ENCODE measurements around the gene RXRB. TPM values are rescaled to one million over a fixed set of nuclear protein-coding genes. Genes with fewer than 3 reads are reported as not detected.

RXRB gene
- total and polyA plus RNA-seq, 2 of the 13 experiments (the other 11 are each of a cell fraction or from before 2014, with no cell fraction given) = 26.7 to 55.7 TPM

DNA sequence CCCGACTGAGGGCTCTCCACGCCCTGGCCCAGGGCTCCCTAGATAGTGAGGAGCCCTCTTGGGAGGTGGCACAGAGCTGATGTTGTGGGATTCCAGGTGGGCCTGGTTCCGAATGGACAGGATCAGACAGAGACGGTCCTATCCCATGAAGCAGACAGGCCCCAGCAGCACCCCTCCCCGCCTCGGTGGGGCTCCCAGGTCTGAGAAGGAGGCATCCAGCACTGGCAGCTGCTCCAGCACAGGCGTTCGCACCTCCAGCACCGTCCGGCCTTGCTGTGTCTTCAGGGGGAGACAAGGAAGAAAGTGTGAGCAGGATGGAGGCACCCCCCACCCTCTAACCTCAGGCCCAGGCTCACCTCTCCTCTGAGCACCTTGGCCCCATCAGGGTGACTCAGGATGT is 36.9 kb downstream of the RXRB start (continued):
- TF ChIP-seq ZNF550 (CRISPR knock-in tag; IDR thresholded peaks at IDR 0.05; ENCODE audit: borderline replicate concordance) = no peak

DNA sequence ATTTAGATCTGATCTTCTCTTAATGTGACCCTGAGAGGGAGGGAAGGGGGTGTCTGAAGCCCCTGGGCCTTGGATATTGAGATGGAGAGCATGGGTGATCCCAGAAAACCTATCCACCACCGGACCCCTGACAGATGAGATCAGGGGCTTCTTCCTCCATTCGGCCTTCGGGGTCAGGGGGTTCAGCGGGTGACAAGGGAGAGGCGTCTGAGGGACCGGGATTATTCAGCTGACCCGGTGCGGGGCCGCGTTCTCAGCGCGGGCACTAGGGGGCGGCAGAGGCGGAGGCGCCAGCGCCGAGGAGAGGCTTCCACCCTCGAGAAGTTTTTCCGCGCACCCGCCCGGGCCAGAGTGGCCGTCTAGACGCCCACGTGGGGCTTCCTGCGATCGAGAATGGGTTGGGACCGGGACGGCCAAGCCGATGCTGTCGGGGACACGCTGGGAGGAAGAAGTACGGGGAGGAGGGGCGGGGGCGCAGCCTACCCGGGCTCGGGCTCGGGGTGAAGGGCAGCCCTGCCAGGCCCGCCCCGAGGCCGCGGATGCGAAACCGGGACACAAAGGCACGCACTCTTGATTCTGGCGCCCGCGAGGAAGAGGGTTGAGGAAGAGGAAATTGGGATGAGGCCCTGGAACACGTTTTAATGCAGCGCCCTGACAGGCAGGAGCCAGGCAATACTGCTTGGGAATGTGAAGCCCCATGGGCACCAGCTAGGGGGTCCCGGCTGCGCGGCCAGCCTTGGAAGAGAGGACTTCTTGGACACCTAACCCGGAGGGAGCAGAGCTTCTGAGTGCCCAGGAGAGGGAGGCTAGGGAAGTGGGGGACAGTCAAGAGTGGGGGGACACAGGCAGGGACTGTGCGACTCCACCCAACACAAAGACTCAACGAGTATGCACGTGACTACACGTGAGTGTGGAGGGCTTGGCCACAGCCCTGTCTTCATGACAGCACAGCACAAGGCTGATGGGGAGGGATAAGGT is 38.8 kb downstream of the RXRB start:
- 17% methylated on average over 29 of the region's 58 CpGs for WGBS (ENCODE audit: low lambda C conversion rate)
- peak overlapping the region; percentile 49 to 74 (median 56) for H3K4me3 ChIP-seq (replicated peaks in 1 of 3; ENCODE audit: insufficient read depth in 1 of 3, low read depth in 2 of 3, low read length in 3 of 3)
- in situ Hi-C loops (cut with HindIII; ENCODE audit: extremely low pct_ligation_motif_present, low pct_unique_long_range_greater_than_20kb) (loop anchor here (5.0 to 10.0 kb wide), 2 partner anchors 86 to 147 kb away; no protein-coding TSS in a partner anchor), intact Hi-C loops (cut with micrococcal nuclease; ENCODE audit: unreplicated experiment) (loop anchor here (1.0 to 2.0 kb wide), 2 partner anchors 36 to 87 kb away; no protein-coding TSS in a partner anchor)
- H3K36me3 ChIP-seq (replicated peaks in 1 of 2; ENCODE audit: control insufficient read depth in 1 of 2, insufficient read depth in 2 of 2, low read length in 2 of 2) = no peaks in the 10 kb centered on the region
- BruUV-seq (replicated peaks) = no TSS peak
- H3K9me3 ChIP-seq (ENCODE audit: low read length) = no peaks in the 10 kb centered on the region
- peak overlapping the region; percentile 29; the same call in 1 of the 2 replicates for H3K9ac ChIP-seq (ENCODE audit: insufficient read depth, low read depth, low read length)
- H3K27me3 ChIP-seq (ENCODE audit: control insufficient read depth in 1 of 2, insufficient read depth in 2 of 2, low read length in 2 of 2) = peaks cover 6 to 20% of the 10 kb centered on the region in 2 experiments; a peak in 4 of 5 replicates
- ATAC-seq (peak; percentile 84), FAIRE-seq (no peak), DNase-seq (ENCODE audit: low spot score) (peak; percentile 23)
- no peaks in the 10 kb centered on the region for H4K20me1 ChIP-seq (ENCODE audit: insufficient read depth, low read length)
- no peak overlapping the region for H2AFZ ChIP-seq (ENCODE audit: low read length)
- CTCF ChIA-PET (ENCODE audit: low intra/inter-chr PET ratio, low total read pairs) = interaction anchor here (1.7 to 2.5 kb wide), 3 partner anchors 11 to 87 kb away, joined by 11 to 16 read pairs (median 11); no protein-coding TSS in a partner anchor
- no peak overlapping the region for H3K27ac ChIP-seq (ENCODE audit: extremely low read length, insufficient read depth, low read length)
- peak overlapping the region; percentile 76 for H3K4me2 ChIP-seq (ENCODE audit: low read depth, low read length)
- POLR2A ChIA-PET = interaction anchor here (0.6 to 3.7 kb wide), 4 partner anchors 12 to 190 kb away, joined by 3 to 23 read pairs (median 3); no protein-coding TSS in a partner anchor
- H3K79me2 ChIP-seq (ENCODE audit: insufficient read depth, low read length) = no peaks in the 10 kb centered on the region
- peaks cover 54% of the 10 kb centered on the region for H3K4me1 ChIP-seq (ENCODE audit: insufficient read depth, low read length)
- TF ChIP-seq POGZ (CRISPR knock-in tag; IDR thresholded peaks at IDR 0.05) (peak; percentile 25; the same call in 1 of the 2 replicates), ZNF354B (CRISPR knock-in tag; IDR thresholded peaks at IDR 0.05) (no peak), ZNF605 (CRISPR knock-in tag; IDR thresholded peaks at IDR 0.05) (peak; percentile 49; the same call in 1 of the 2 replicates), SAP130 (CRISPR knock-in tag; IDR thresholded peaks at IDR 0.05; ENCODE audit: low read depth) (peak; percentile 32; the same call in 1 of the 2 replicates), GABPB1 (CRISPR knock-in tag; IDR thresholded peaks at IDR 0.05) (peak; percentile 65; the same call in 1 of the 2 replicates), ZNF773 (CRISPR knock-in tag; IDR thresholded peaks at IDR 0.05; ENCODE audit: borderline replicate concordance) (no peak), ZNF766 (CRISPR knock-in tag; IDR thresholded peaks at IDR 0.05; ENCODE audit: borderline replicate concordance) (no peak)
- TF ChIP-seq, protein P1, sequence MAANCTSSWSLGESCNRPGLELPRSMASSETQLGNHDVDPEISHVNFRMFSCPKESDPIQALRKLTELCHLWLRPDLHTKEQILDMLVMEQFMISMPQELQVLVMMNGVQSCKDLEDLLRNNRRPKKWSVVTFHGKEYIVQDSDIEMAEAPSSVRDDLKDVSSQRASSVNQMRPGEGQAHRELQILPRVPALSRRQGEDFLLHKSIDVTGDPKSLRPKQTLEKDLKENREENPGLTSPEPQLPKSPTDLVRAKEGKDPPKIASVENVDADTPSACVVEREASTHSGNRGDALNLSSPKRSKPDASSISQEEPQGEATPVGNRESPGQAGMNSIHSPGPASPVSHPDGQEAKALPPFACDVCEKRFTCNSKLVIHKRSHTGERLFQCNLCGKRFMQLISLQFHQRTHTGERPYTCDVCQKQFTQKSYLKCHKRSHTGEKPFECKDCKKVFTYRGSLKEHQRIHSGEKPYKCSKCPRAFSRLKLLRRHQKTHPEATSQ (CRISPR knock-in tag; IDR thresholded peaks at IDR 0.05; ENCODE audit: borderline replicate concordance) = no peak
- TF ChIP-seq, protein P2, sequence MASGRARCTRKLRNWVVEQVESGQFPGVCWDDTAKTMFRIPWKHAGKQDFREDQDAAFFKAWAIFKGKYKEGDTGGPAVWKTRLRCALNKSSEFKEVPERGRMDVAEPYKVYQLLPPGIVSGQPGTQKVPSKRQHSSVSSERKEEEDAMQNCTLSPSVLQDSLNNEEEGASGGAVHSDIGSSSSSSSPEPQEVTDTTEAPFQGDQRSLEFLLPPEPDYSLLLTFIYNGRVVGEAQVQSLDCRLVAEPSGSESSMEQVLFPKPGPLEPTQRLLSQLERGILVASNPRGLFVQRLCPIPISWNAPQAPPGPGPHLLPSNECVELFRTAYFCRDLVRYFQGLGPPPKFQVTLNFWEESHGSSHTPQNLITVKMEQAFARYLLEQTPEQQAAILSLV (CRISPR knock-in tag; IDR thresholded peaks at IDR 0.05; ENCODE audit: borderline replicate concordance) = 0 out of 2 replicates have a peak, but pooled peaks have one; percentile 81
- TF ChIP-seq, protein P3, sequence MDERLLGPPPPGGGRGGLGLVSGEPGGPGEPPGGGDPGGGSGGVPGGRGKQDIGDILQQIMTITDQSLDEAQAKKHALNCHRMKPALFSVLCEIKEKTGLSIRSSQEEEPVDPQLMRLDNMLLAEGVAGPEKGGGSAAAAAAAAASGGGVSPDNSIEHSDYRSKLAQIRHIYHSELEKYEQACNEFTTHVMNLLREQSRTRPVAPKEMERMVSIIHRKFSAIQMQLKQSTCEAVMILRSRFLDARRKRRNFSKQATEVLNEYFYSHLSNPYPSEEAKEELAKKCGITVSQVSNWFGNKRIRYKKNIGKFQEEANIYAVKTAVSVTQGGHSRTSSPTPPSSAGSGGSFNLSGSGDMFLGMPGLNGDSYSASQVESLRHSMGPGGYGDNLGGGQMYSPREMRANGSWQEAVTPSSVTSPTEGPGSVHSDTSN (CRISPR knock-in tag; IDR thresholded peaks at IDR 0.05) = no peak
- TF ChIP-seq, protein P4, sequence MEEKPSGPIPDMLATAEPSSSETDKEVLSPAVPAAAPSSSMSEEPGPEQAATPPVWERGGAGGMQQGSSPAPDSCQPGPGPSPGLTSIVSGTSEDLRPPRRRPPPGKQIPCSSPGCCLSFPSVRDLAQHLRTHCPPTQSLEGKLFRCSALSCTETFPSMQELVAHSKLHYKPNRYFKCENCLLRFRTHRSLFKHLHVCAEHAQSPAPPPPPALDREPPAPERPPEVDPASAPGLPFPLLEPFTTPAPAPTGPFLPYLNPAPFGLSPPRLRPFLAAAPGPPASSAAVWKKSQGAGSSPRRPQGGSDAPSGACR (CRISPR knock-in tag; IDR thresholded peaks at IDR 0.05) = 0 out of 2 replicates have a peak, but pooled peaks have one; percentile 75
- TF ChIP-seq, protein P5, sequence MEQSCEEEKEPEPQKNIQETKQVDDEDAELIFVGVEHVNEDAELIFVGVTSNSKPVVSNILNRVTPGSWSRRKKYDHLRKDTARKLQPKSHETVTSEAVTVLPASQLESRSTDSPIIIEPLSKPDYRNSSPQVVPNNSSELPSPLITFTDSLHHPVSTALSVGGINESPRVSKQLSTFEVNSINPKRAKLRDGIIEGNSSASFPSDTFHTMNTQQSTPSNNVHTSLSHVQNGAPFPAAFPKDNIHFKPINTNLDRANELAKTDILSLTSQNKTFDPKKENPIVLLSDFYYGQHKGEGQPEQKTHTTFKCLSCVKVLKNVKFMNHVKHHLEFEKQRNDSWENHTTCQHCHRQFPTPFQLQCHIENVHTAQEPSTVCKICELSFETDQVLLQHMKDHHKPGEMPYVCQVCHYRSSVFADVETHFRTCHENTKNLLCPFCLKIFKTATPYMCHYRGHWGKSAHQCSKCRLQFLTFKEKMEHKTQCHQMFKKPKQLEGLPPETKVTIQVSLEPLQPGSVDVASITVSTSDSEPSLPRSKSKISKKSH (CRISPR knock-in tag; IDR thresholded peaks at IDR 0.05; ENCODE audit: borderline replicate concordance) = no peak; the same call in 1 of the 2 replicates
